Activated CD8-positive, alpha-beta memory T cell treated with anti-CD3 and anti-CD28 coated beads for 24 hours (primary cell): ENCODE results near the gene DPYSL4.

Source experiments
- DNase-seq: peaks from one replicate; pipeline ENCODE4 v3.0.0-alpha.2; 2020

The DPYSL4 gene

DNA sequence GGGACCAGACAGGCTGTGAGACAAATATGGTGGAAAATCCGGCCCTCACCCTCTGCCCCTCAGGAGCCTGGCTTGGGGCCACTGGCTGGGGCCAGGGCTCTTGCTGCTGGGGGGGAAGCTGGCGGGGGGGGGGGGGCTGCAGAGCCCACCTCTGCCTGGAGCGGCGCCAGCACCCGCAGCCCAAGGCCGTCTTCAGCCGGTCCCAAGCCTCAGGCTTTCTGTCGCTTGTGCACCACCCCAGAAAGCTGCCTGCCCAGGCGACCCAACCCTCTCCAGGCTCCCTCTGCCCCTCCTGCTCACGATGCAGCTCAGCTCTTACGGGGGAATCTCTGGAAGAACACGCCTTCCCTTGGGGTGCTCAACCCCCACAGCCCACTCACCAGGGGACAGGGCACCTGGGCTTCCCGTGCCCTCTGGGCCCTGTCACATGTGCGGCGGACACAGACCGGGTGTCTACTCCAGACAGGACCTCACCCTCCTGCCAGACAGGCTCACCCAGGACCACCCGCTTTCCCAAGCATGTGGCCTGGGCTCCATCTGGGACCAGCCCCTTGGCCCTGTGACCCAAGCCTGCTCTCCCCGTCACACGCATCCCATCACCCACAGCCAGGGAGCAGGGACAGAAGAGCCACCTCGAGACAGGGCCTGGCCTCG is 43.9 kb downstream of the DPYSL4 start:
- no peak for DNase-seq

DNA sequence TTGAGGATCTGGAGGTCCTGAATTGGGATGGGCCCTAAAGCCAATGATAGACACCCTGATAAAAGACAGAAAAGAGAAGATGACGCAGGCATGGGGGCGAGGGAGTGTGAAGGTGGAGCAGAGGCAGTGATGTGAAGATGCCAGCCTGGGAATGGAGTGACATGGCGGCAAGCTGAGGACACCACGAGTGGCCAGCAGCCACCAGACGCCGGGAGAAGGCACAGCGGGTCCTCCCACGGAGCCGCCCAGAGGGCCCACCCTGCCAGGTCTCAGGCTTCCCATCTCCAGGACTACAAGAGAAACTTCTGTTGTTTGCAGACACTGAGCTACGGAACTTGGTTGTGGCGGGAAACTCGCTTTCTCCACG is 44.9 kb downstream of the DPYSL4 start:
- no peak for DNase-seq

DNA sequence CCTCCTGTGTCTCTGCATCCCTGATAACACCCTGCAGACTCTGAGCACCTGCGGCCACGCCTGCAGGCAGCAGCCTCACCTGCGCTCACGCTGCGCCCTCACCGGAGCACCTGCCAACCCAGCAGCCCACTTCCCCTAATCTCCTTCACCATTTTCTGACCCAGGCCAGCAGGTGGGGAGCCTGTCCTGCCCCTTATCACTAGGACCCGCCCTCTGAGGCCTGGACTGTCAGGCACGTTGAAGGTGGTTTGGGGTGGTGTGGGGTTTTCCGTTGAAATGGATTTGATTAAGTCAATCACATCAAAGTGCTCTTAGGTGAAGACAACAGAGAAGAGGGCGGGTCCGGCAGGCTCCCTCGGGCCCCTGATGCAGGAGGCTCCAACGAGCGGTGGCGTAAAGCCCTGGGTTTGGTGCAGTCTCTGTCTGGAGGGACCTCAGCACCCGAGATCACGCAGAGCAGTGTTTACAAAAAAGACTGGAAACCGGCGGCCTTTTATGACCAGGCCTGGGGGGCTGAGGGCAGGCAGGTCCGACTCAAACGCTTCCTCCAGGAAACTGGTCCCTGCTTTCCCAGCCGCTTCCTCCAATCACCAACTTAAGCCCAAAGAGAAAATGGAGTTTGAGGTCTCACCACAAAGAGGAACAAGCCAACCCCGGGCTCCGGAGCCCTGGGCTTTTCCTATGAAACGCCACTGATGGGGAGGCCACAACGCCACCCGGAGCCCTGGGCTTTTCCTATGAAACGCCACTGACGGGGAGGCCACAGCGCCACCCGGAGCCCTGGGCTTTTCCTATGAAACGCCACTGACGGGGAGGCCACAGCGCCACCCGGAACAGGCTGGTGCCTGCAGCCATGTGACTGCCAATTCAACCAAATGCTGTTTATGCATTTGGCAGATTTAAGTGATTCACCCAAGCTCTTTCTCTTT is 45.5 kb downstream of the DPYSL4 start:
- DNase-seq: no peak

DNA sequence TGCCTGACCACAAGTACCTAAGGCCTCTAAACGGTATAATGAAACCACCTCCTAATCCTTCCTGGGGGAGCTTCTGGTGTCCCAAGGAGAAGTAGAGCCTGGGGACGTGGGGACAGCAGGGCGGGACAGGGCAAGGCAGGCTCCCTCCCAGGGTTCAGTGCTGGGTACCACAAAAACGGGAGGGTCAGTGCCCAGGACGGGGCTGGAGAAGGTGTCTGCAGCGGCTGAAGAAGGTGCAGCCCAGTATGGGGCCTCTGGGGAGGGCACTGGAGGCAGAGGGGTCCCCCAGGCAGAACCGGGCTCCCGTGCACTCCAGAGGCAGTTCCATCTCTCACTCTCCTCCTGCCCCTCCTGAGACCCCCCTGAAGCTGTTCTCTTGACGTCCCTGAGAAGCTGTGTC is 46.2 kb downstream of the DPYSL4 start:
- DNase-seq: no peak

DNA sequence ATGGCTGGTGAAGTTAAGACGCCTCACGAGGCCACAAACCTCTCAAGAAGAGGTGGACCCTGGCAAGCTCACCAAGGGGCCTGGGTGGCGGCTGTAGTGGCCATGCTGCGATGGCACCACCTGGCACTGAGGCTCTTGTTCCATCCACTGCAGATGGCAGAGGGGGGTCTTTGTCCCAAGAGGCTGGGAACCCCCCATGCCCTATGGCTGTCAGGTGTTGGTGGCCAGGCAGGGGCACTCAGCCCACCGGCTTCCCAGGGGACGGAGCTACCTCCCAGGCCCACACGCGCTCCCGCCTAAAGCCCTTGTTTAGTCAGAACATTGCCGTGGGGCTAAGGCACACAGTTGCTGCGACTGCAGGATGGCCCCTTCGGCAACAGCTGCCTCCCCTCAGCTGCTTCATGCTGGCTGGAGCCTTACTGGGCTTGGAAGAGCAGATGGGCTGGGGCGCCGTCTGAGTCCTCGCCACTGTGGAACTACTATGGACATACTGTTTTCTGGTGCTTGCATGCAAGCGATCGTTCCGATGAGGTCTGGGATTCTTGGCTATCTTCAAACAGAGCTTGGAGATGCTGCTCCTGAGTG is 46.8 kb downstream of the DPYSL4 start:
- DNase-seq: no peak

DNA sequence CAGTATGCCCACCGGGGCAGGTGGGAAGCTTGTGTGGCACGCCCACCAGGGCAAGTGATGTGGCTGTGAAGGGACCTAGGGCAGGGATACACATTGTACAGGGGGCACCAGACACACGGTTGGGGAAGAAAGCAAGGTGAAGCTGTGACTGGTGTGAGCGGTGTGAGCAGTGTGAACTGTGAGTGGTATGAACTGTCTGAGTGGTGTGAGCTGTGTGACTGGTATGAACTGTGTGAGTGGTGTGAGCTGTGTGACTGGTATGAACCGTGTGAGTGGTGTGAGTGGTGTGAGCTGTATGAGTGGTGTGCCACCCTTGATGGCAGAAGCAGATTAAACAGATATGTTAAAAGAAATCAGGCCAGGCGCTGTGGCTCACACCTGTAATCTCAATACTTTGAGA is 48.1 kb downstream of the DPYSL4 start:
- no peak for DNase-seq

DNA sequence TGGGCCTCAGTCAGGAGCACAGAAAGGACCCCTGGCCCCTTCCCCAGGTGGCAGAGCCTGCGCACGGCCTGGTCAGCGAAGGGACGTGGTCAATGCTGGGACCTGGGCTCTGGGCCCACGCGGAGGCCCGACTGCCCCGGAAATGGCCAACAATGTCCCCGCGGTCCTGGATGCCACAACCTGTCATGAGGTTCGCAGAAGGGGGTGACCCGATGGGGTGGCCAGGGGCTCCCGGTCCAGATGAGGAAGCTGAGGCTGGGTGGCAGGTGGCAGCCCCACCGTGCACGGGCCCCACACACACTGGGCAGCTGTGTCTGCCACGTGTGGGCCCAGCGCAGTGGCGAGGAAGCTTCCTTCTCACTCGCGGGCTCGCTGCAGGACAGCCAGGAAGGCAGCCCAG is 49.4 kb downstream of the DPYSL4 start:
- no peak for DNase-seq

DNA sequence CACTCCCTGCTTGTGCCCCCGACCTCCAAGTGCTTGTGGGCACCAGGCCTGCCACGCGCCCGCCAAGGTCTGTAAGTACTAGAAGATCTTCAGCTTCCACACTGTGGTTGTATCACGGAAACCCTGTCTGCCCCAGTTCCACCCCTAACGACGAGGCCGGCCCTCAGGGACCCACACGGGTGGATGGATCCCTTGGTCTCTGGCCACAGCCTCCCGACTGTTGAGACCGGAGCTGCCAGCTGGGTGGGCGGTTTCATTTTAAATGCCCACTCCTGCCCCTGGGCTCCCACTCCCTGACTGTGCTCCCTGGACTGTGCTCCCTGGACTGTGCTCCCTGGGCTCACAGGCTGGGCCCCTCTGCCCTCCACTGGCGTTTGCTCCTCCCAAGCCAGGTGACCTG is 50.1 kb downstream of the DPYSL4 start:
- DNase-seq: no peak

DNA sequence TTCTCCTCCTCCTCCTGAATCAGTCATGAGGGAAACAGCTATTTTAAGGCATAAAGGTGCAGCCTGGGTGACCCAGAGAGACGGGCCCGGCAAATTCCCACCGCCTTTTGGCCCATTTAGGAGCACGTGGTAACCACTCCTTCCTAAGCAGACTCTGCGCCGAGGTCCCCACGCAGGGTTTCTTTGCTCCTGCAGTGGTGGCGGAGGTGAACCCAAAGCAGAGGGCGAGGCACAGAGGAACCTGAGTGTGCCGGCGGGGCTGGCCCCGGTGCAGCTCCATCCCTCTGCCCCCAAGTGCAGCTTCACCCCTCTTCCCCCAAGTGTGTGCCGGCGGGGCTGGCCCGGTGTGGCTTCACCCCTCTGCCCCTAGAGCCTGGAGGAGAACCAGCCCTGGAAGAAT is 50.6 kb downstream of the DPYSL4 start:
- no peak for DNase-seq

DNA sequence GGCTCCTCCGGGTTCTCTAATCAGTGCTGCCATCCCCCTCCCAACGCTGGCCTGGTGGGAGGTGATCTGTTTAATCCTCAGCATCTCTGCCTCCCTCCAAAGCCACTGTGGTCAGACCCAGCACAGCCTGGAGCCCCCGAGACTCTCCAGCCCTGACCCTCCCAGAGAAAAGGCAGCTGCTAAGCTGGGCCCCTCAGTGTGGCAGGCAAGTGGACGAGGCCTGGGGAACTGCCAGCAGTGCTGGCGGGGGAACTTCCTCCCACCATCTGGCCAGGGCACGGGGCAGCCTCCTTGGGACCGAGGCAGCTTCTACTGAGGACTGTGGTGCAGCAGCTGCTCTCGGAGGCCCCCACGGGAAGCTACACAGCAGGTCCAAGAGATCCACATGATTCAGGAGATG is 51.1 kb downstream of the DPYSL4 start:
- DNase-seq: no peak

DNA sequence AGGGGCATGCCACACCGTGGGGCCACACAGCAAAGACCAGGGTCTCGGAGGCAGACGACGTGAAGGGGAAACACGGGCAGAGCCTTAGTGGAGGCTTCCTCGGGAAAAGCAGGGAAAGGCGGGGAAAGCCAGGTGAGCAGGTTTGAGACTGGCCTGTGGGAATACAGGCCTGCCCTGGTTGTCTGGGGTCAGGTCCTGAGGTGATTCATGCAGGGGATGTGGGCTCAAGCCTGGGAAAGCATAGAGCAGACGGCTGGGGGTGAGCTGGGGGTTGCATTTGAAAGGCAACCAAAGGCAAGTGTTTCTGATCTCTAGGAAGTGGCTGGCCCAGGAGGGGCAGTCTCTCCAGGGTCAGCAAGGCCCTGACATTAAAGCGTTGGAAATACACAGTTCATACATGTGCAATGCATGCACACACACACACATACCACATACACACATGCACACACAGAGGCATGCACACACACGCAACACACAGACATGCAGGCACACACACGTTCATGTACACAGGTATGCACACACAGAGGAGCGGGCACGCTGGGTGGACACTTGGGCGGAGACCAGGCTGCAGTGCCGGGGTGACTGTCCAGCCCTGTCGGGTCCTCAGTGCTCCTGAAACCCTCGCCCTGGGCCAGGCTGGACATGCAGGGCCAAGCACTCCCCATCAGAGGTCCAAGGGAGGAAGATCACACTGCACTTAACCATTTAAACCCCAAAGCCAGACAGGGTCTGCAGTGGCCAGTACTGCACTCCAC is 51.8 kb downstream of the DPYSL4 start:
- DNase-seq: no peak

DNA sequence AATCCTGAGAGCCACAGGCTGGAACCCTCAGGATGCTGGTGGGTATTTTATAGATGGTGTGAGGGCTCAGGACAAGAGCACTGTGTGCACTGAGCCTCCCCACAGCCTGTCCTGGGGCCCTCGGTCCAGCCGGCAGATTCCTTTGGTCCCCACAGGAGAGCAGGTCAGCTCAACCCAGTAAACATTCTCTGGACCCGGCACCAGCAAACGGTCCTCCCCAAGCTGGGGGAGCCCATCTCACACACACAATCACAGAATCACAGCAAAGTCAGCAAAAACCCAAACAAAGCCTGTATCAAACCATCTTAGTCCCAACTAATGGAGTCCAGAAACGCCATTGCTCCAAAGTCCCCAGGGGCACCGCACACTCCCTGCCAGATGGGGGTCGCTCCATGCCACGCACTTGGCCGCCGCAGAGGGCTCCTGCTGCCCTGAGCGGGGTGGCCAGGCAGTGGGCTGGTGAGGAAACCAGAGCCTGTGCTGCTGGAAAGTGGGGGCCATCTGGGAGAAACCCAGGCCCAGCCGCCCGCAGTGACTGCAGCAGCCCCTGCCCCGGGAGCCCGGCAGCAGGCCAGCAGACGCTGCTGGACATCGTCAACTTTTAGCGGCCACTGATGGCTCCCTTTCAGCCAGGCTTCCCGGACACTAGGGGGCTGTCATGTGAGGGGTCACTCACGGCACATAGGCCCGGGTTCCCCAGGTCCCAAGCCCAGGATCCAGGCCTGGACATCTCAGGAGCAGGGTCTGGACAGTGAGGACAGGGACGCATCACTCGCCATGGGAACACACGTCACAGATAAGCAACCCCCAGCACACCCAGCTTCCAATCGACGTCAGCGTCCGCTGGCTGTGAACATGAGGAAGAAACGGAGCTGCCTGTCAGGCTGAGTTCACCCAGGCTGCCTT is 52.6 kb downstream of the DPYSL4 start:
- DNase-seq: no peak

DNA sequence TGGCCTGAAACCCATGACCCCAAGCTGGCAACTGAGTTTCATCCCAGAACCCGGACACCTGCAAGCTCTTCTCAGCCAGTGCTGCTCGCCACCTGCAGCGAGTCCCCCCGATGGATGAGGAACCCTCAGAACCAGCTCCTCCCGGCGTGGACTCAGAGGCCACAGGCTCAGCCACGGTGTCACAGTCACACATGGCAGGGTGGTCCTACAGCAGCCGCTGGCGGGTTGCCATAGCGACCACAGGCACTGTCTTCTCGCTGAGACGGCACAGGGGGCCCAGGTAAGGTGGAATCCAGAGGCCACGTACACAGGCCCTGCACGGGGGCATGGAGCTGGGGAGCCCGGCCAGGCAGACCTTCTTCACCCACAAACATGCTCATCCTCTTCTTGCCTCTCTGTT is 53.4 kb downstream of the DPYSL4 start:
- no peak for DNase-seq

DNA sequence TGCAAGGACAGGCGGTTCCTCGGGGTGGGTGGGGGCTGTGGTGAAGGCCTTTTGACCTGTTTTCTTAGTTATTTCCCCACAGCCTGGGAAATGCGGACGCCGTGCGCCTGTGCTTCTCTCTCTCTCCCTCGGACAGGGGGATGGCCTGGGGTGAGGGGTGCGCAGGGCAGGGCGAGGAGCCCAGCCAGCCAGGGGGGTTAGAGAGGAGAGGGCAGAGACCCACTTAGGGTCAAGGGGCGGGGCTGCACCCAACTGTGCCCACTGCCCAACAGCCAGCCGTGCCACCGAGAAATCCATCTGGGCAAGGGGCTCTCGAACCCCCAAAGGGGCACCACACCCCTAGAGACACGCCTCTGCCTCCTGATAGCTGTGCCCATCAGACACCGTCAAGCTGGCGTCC is 53.8 kb downstream of the DPYSL4 start:
- DNase-seq: no peak

DNA sequence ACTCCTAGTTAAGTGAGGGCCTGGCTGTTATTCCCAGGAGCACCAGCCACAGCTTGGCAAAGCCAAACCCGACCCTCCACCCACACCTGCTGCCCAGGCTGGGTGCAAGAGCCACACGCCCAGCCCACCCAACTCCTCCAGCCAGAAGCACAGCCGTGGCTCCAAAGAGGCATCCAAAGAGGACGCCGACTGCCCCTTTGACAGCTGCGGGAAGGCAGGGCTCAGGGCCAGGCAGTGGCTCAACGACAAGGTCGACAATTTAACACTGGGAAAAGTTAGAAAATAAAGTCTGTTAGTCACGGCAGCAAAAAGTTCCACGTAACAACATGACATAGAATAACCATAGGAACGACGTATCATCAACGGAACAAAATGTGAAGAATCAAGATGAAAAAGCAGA is 54.3 kb downstream of the DPYSL4 start:
- DNase-seq: no peak

DNA sequence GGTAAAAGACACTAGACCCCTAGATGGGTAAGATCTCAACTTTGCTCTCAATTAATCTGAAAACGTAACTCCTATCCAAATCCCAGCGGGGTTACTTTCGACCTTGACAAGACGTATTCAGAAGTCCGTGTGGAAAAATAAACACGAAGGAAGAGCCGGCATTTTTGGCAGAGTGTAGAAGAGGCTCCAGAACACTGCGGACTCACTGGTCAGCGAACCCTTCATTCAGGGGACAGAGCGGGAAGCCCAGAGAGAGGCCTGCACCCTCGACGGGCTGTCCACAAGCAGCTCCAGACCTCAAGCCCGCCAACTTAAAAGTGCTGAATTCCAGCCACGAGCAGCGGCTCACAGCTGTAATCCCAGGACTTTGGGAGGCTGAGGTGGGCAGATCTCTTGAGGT is 54.7 kb downstream of the DPYSL4 start:
- no peak for DNase-seq

DNA sequence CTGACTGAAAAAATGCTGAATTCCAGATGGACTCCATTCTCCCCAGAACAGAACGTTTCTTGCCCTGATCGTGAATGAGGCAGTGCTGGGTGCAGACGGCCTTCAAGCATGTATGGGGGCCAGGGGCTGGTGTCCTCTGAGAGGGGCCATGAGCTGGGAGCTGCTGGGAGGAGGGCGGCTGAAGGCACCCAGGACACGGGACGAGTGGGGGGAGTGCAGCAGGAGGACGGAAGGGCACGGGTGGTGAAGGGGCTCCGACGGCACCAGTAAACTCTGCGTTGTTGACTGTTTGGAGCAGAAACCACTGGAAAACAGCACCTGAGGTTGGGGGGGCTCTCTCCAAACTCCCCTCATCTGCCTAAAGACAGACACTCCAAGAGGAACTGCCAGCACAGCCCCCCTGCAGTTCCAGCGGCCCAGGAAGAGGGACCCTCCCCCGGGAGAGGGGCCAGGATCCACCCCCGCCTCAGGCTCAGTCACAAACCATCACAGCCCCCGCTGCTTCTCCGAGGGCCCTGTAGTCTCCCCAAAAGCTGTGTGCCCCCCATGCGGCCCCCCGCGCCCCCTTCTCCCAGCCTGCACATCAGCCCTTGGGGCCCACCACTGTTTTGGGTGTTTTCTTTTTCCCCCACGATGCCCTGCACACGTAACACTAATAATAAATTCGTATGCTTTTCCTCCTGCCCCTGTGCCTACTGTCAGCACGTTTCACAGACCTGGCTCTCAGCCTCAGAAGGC is 55.5 kb downstream of the DPYSL4 start:
- DNase-seq: no peak

DNA sequence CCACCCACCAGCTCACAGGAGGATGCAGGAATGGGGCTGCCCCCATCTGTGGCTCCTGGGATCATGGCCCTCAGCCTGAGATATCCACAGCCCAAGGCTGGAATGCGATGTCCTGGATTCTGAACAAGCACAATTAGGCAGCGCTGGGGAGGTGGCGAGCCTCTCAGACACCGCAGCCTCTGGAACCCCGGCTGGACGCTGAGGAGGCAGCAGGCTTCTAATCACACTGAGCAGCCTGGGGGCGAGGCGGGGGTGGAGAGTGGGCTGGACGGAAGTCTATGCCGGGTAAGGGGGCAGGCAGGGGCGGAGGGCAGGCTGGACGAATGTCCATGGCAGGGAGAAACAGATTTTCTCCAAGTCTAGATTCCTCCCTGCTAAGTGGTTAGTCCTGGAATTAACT is 56.4 kb downstream of the DPYSL4 start:
- DNase-seq: no peak

DNA sequence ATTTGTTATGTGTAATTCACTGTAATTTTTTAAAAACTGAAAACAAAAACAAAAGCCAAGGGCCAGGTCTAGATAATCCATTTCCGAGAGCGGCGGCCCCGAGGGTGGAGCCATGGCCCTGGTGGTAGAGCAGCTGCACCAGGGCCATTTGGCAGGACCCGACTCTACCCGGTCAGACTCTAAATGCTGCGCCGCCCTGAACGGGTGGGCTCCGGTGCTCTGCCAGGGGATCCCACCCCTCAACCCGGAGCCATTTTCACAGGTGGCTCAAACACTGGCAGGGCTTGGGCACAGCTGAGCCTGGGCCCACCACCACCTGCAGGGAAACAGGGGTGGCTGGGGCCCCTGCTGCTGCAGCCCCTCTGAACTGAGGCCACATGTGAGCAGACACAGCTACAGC is 56.9 kb downstream of the DPYSL4 start:
- DNase-seq: no peak

DNA sequence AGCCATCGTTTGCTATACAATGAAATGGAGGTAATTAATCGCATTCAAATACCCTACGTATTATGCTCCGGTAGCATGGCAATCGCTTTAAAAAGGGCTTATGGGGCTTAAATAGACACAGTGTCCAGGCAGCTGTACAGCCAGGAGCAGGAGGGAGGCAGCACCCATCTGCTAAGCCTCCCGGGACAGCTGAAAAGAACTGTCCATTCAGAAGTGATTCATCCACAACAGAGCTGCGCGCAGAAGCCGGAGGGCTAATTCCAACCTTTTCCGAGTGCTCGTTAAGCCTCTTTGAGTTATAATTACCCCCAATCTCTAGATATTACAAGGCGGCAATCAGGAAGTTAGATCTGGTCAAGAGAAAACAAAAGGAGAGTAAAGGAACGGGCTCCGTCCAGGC is 58.3 kb downstream of the DPYSL4 start:
- no peak for DNase-seq

DNA sequence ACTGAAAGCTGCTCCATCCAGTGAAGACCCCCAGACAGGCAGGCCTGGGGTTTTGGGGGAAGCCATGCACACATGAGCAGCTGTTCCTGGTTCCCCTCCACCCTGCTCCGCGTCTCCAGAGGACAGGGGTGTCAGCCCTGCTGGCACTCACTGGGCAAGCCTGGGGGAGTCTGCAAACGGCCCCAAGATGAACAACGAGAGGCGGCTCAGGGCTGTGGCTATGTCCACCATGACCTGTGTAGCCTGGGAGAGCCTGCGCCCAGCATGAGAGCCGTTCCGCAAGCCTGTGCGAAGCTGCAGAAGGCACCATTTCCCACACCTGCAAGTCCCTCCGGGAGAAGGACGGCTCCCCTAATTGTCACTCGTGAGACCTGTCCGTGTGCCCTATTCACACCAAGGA is 59.5 kb downstream of the DPYSL4 start:
- no peak for DNase-seq

DNA sequence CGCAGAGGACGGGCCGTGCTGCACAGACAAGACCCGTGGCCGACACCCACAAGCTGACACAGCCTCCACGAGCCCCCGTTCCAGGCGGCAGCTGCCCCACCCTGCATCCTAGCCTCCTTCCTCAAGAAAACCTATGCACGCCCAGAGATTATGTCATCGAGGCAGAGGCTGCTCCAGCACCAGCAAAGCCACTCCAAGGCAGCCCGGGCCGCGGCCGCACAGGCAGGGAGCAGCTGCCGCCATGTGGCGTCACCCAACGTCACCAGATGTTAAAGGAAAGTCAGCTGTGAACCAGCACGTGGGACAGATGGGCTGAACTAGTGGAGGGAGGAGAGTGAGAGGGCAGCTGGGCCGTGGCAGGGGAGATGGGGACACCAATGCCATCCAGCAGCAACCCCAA is 61.2 kb downstream of the DPYSL4 start:
- DNase-seq: no peak
